ENCODE measurements around the gene ACHE. TPM values are rescaled to one million over a fixed set of nuclear protein-coding genes. Genes with fewer than 3 reads are reported as not detected.
"Not testable (repeated sequence)": the region's sequence is repeated elsewhere in the genome, so short reads cannot be mapped to it uniquely, and the experiment has no call there.

The ACHE gene
- total and polyA plus RNA-seq, 2 experiments from 2014 or later: not detected

GRCh38 chr7:100933734-100934133 lies 38.0 kb upstream of the ACHE start:
- Histone ChIP-seq H3K9ac (no peak overlapping the region), H3K9me3 (ENCODE audit: low read depth) (no peaks in the 10 kb centered on the region), H3K27ac (no peak overlapping the region), H3K36me3 (ENCODE audit: low read depth) (no peaks in the 10 kb centered on the region), H3K4me3 (no peak overlapping the region), H3K79me2 (ENCODE audit: insufficient read depth) (no peaks in the 10 kb centered on the region), H3F3A (ENCODE audit: insufficient read depth) (no peaks in the 10 kb centered on the region), H3K4me1 (ENCODE audit: insufficient read depth) (no peaks in the 10 kb centered on the region), H3K4me2 (ENCODE audit: unreplicated experiment) (no peak overlapping the region), H3K27me3 (replicated peaks; ENCODE audit: insufficient read depth) (peaks cover 30% of the 10 kb centered on the region), H3K9me2 (ENCODE audit: insufficient read depth) (no peaks in the 10 kb centered on the region), H4K20me1 (ENCODE audit: insufficient read depth) (no peaks in the 10 kb centered on the region), H2AFZ (no peak overlapping the region)
- TF ChIP-seq EZH2 (IDR thresholded peaks at IDR 0.05; ENCODE audit: insufficient read depth, poor library complexity, severe bottlenecking): no peak
- no peak for TF ChIP-seq EZH2phosphoT487 (IDR thresholded peaks at IDR 0.05; ENCODE audit: insufficient read depth, low read depth)
- 44 to 47% methylated on average over 4 of the region's 4 CpGs for WGBS, 2 experiments (ENCODE audit: low coverage in 1 of 2, low lambda C conversion rate in 2 of 2, missing lambda C conversion rate in 2 of 2)
- in situ Hi-C loops (cut with MboI): no loop called here
- no peak for DNase-seq

GRCh38 chr7:100929808-100930174 lies 34.1 kb upstream of the ACHE start:
- TF ChIP-seq EZH2phosphoT487 (IDR thresholded peaks at IDR 0.05; ENCODE audit: insufficient read depth, low read depth) (no peak), EZH2 (IDR thresholded peaks at IDR 0.05; ENCODE audit: insufficient read depth, poor library complexity, severe bottlenecking) (no peak)
- Histone ChIP-seq H3K4me1 (ENCODE audit: insufficient read depth) (no peaks in the 10 kb centered on the region), H3K9ac (no peak overlapping the region), H3K27me3 (replicated peaks; ENCODE audit: insufficient read depth) (peaks cover 28% of the 10 kb centered on the region), H3K79me2 (ENCODE audit: insufficient read depth) (no peaks in the 10 kb centered on the region), H3K36me3 (ENCODE audit: low read depth) (no peaks in the 10 kb centered on the region), H3K4me2 (ENCODE audit: unreplicated experiment) (no peak overlapping the region), H3K4me3 (no peak overlapping the region), H4K20me1 (ENCODE audit: insufficient read depth) (no peaks in the 10 kb centered on the region), H3K27ac (no peak overlapping the region), H2AFZ (no peak overlapping the region), H3K9me2 (ENCODE audit: insufficient read depth) (no peaks in the 10 kb centered on the region), H3K9me3 (ENCODE audit: low read depth) (no peaks in the 10 kb centered on the region), H3F3A (ENCODE audit: insufficient read depth) (no peaks in the 10 kb centered on the region)
- 5 to 16% methylated on average over 1 of the region's 1 CpG for WGBS, 2 experiments (ENCODE audit: low coverage in 1 of 2, low lambda C conversion rate in 2 of 2, missing lambda C conversion rate in 2 of 2)
- DNase-seq: no peak
- in situ Hi-C loops (cut with MboI): no loop called here

- H3K4me1 ChIP-seq (ENCODE audit: insufficient read depth); H3K79me2 ChIP-seq (ENCODE audit: insufficient read depth); H3K9ac ChIP-seq; H3K9me2 ChIP-seq (ENCODE audit: insufficient read depth); H4K20me1 ChIP-seq (ENCODE audit: insufficient read depth); H2AFZ ChIP-seq; H3K27ac ChIP-seq; DNase-seq; H3F3A ChIP-seq (ENCODE audit: insufficient read depth); H3K9me3 ChIP-seq (ENCODE audit: low read depth); H3K36me3 ChIP-seq (ENCODE audit: low read depth); H3K27me3 ChIP-seq (replicated peaks; ENCODE audit: insufficient read depth); H3K4me3 ChIP-seq; H3K4me2 ChIP-seq (ENCODE audit: unreplicated experiment); in situ Hi-C loops (cut with MboI): not testable (repeated sequence)
- 0 to 8% methylated on average over 4 of the region's 4 CpGs for WGBS, 2 experiments (ENCODE audit: low coverage in 1 of 2, low lambda C conversion rate in 2 of 2, missing lambda C conversion rate in 2 of 2)
Observed at GRCh38 chr7:100923616-100924015, 27.9 kb upstream of the ACHE start.

GRCh38 chr7:100921039-100921438 lies 25.4 kb upstream of the ACHE start:
- no peak overlapping the region for H2AFZ ChIP-seq
- H3K27ac ChIP-seq: no peak overlapping the region
- 0 out of 2 replicates have a peak, but pooled peaks cover 4% of the 10 kb centered on the region for H3K4me1 ChIP-seq (ENCODE audit: insufficient read depth)
- no peak for DNase-seq
- H4K20me1 ChIP-seq (ENCODE audit: insufficient read depth): no peaks in the 10 kb centered on the region
- H3K4me2 ChIP-seq (ENCODE audit: unreplicated experiment): no peak overlapping the region
- no peaks in the 10 kb centered on the region for H3K27me3 ChIP-seq (replicated peaks; ENCODE audit: insufficient read depth)
- no peaks in the 10 kb centered on the region for H3K36me3 ChIP-seq (ENCODE audit: low read depth)
- no peak for TF ChIP-seq EZH2 (IDR thresholded peaks at IDR 0.05; ENCODE audit: insufficient read depth, poor library complexity, severe bottlenecking)
- TF ChIP-seq EZH2phosphoT487 (IDR thresholded peaks at IDR 0.05; ENCODE audit: insufficient read depth, low read depth): no peak
- in situ Hi-C loops (cut with MboI): no loop called here
- no peak overlapping the region for H3K9ac ChIP-seq
- no peaks in the 10 kb centered on the region for H3K9me2 ChIP-seq (ENCODE audit: insufficient read depth)
- H3K9me3 ChIP-seq (ENCODE audit: low read depth): no peaks in the 10 kb centered on the region
- no peak overlapping the region for H3K4me3 ChIP-seq
- no peaks in the 10 kb centered on the region for H3K79me2 ChIP-seq (ENCODE audit: insufficient read depth)
- no peaks in the 10 kb centered on the region for H3F3A ChIP-seq (ENCODE audit: insufficient read depth)

GRCh38 chr7:100919779-100920437 lies 24.2 kb upstream of the ACHE start:
- H3K9me3 ChIP-seq (ENCODE audit: low read depth); H3K9ac ChIP-seq; H4K20me1 ChIP-seq (ENCODE audit: insufficient read depth); H3K4me1 ChIP-seq (ENCODE audit: insufficient read depth); DNase-seq; H3K27me3 ChIP-seq (replicated peaks; ENCODE audit: insufficient read depth); in situ Hi-C loops (cut with MboI); H3F3A ChIP-seq (ENCODE audit: insufficient read depth); H2AFZ ChIP-seq; H3K79me2 ChIP-seq (ENCODE audit: insufficient read depth); H3K4me3 ChIP-seq; H3K27ac ChIP-seq; H3K4me2 ChIP-seq (ENCODE audit: unreplicated experiment); H3K9me2 ChIP-seq (ENCODE audit: insufficient read depth); H3K36me3 ChIP-seq (ENCODE audit: low read depth): not testable (repeated sequence)
- WGBS, 2 experiments (ENCODE audit: low coverage in 1 of 2, low lambda C conversion rate in 2 of 2, missing lambda C conversion rate in 2 of 2): 54 to 63% methylated on average over 9 of the region's 9 CpGs

- H3K4me3 ChIP-seq; H3K9me2 ChIP-seq (ENCODE audit: insufficient read depth); H3K9me3 ChIP-seq (ENCODE audit: low read depth); H3K9ac ChIP-seq; H2AFZ ChIP-seq; H3F3A ChIP-seq (ENCODE audit: insufficient read depth); H3K27me3 ChIP-seq (replicated peaks; ENCODE audit: insufficient read depth); in situ Hi-C loops (cut with MboI); H3K79me2 ChIP-seq (ENCODE audit: insufficient read depth); H4K20me1 ChIP-seq (ENCODE audit: insufficient read depth); DNase-seq; H3K4me2 ChIP-seq (ENCODE audit: unreplicated experiment); H3K4me1 ChIP-seq (ENCODE audit: insufficient read depth); H3K36me3 ChIP-seq (ENCODE audit: low read depth); H3K27ac ChIP-seq: not testable (repeated sequence)
- 57 to 69% methylated on average over 5 of the region's 5 CpGs for WGBS, 2 experiments (ENCODE audit: low coverage in 1 of 2, low lambda C conversion rate in 2 of 2, missing lambda C conversion rate in 2 of 2)
Observed at GRCh38 chr7:100919335-100919734, 23.6 kb upstream of the ACHE start.
